Sigmoid colon (tissue), 7 donors: ENCODE measurements around the gene FBXL17. TPM values are rescaled to one million over a fixed set of nuclear protein-coding genes. Genes with fewer than 3 reads are reported as not detected.
"Not testable (repeated sequence)": the region's sequence is repeated elsewhere in the genome, so short reads cannot be mapped to it uniquely, and the experiment has no call there.

Source experiments
- DNase-seq: peaks from one replicate; pipeline ENCODE4 v3.0.0-alpha.2; 2019
- H3K27ac ChIP-seq, 4 donors: fragments of 200-600 bp; sonication (generic); one replicate each; pipeline ENCODE4 v1.5.1; 2016 to 2019; ENCODE audit warnings: mild to moderate bottlenecking in 1 of 4
- H3K27me3 ChIP-seq, 3 donors: fragments of 200-600 bp; sonication (generic); one replicate each; pipeline ENCODE4 v1.5.1; 2019; ENCODE audit warnings: mild to moderate bottlenecking in 1 of 3
- H3K36me3 ChIP-seq, 4 donors: fragments of 200-600 bp; sonication (generic); one replicate each; pipeline ENCODE4 v1.5.1; 2016 to 2019
- H3K4me1 ChIP-seq, 4 donors: fragments of 200-600 bp; sonication (generic); one replicate each; pipeline ENCODE4 v1.5.1; 2017 to 2019
- H3K4me3 ChIP-seq, 4 donors: fragments of 200-600 bp; sonication (generic); one replicate each; pipeline ENCODE4 v1.5.1; 2017 to 2019; ENCODE audit warnings: mild to moderate bottlenecking in 2 of 4, moderate library complexity in 1 of 4
- H3K9me3 ChIP-seq, 4 donors: fragments of 200-600 bp in 3 of 4; sonication (generic) in 3 of 4; one replicate each; pipeline versions ENCODE4 v1.5.1 to v1.6.1; 2013 to 2019
- CTCF ChIP-seq, 4 experiments: fragments of 450-650 bp in 3 of 4; fragments of 200-600 bp in 1 of 4; IDR thresholded peaks; one replicate each; pipeline ENCODE4 v1.5.1; 2016 to 2019; ENCODE audit warnings: antibody characterized with exemption in 4 of 4, mild to moderate bottlenecking in 3 of 4, moderate library complexity in 2 of 4
- EP300 ChIP-seq, 4 donors: sonication (generic); formaldehyde crosslinking; IDR thresholded peaks; one replicate each; pipeline ENCODE4 v1.6.1; 2017; ENCODE audit warnings: antibody characterized with exemption in 4 of 4
- POLR2A ChIP-seq, 2 donors: fragments of 450-650 bp; IDR thresholded peaks; one replicate each; pipeline ENCODE4 v1.6.1; 2016; ENCODE audit warnings: antibody characterized with exemption in 2 of 2, mild to moderate bottlenecking in 2 of 2, moderate library complexity in 2 of 2
- POLR2AphosphoS5 ChIP-seq, 4 donors: sonication (generic); formaldehyde crosslinking; IDR thresholded peaks; one replicate each; pipeline ENCODE4 v1.6.1; 2017; ENCODE audit warnings: antibody characterized with exemption in 4 of 4
- WGBS, 2 donors: extraction: QIAGEN DNeasy Blood & Tissue Kit; methylation state at CpG; one replicate each; pipeline ENCODE4 v1.1.7; 2013; 5-methylcytosine and 5-hydroxymethylcytosine counted together
- intact Hi-C: fragments of 100-400 bp; cut with DNase I; formaldehyde crosslinking; loops from one replicate; pipeline ENCODE4 v1.15.1; 2023
- polyA plus RNA-seq, 3 donors: library from polyadenylated mRNA; stranded (reverse); fragments of 200-250 nt; gene quantifications; one replicate each; pipeline ENCODE4 v1.2.3, GENCODE V29; 2013
- total RNA-seq, 4 donors: library from RNA; depleted of rRNA; stranded (reverse); fragments of >200 nt; gene quantifications; one replicate each; pipeline ENCODE4 v1.1.0, GENCODE V29; 2016
- donor health status: healthy with polysubstance abuse.
- donor health status: Bipolar disorder and iron deficiency.
- donor health status: healthy.

The FBXL17 gene
- total and polyA plus RNA-seq, 7 donors, result 8.2 to 22.5 (median 16.6) TPM

GRCh38 chr5:108164574-108164973 lies 217.3 kb downstream of the FBXL17 start:
- no peak for DNase-seq
- no peaks in the 10 kb centered on the region for H3K4me1 ChIP-seq
- H3K36me3 ChIP-seq, result no peaks in the 10 kb centered on the region
- no peak overlapping the region for H3K4me3 ChIP-seq
- H3K9me3 ChIP-seq, result no peaks in the 10 kb centered on the region
- intact Hi-C loops, result no loop called here
- 93 to 95% methylated on average over 2 of the region's 2 CpGs for WGBS, 2 donors
- no peak overlapping the region for H3K27ac ChIP-seq
- H3K27me3 ChIP-seq, result no peaks in the 10 kb centered on the region
- TF ChIP-seq POLR2A (IDR thresholded peaks at IDR 0.05) (no peak), EP300 (IDR thresholded peaks at IDR 0.05) (no peak), POLR2AphosphoS5 (IDR thresholded peaks at IDR 0.05) (no peak), CTCF (IDR thresholded peaks at IDR 0.05) (no peak)

DNA sequence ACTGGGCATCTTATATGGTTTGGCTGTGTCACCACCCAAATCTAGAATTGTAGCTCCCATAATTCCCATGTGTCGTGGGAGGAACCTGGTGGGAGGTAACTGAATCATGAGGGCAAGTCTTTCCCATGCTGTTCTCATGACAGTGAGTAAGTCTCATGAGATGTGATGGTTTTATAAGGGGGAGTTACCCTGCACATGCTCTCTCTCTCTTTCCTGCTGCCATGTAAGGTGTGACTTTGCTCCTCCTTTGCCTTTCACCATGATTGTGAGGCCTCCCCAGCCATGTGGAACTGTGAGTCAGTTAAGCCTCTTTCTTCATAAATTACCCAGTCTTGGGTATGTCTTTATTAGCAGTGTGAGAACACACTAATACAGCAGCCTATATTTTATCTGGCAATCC lies 229.0 kb downstream of the FBXL17 start:
- intact Hi-C loops, H3K4me3 ChIP-seq, H3K27me3 ChIP-seq, DNase-seq, H3K4me1 ChIP-seq, H3K36me3 ChIP-seq, H3K9me3 ChIP-seq, H3K27ac ChIP-seq: not testable (repeated sequence)
- WGBS, 2 donors, result 96 to 98% methylated on average over 1 of the region's 1 CpG

DNA sequence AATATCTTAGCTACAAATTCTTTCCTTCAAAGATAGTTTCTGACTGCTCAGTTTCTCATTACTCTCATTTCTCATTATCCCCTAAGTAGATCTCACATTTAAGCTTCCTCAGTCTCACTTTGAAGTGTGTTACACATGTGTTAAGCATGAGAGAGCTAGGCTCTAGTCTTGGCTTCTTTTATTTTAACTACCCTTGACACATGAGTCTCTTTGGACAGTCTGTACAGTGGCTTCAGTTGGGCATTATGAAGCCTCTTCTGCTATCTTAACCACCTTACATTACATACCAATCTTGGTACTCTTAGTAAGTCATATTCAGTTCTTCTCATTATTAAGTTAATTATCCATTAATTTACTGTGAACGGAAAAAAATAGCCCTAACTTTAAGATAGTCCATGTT lies 232.5 kb downstream of the FBXL17 start:
- Histone ChIP-seq H3K27me3 (no peaks in the 10 kb centered on the region), H3K9me3 (no peaks in the 10 kb centered on the region), H3K36me3 (no peaks in the 10 kb centered on the region), H3K4me3 (no peak overlapping the region), H3K27ac (no peak overlapping the region), H3K4me1 (peaks cover 0 to 6% (median 0%) of the 10 kb centered on the region in 4 donors)
- intact Hi-C loops, result no loop called here
- DNase-seq, result no peak
- WGBS, 2 donors, result 95 to 97% methylated on average over 1 of the region's 1 CpG
- TF ChIP-seq POLR2A (IDR thresholded peaks at IDR 0.05) (no peak), POLR2AphosphoS5 (IDR thresholded peaks at IDR 0.05) (no peak), EP300 (IDR thresholded peaks at IDR 0.05) (no peak), CTCF (IDR thresholded peaks at IDR 0.05) (no peak)

- no peaks in the 10 kb centered on the region for H3K36me3 ChIP-seq
- H3K4me1 ChIP-seq, result peaks cover 0 to 6% (median 0%) of the 10 kb centered on the region in 4 donors
- intact Hi-C loops, result no loop called here
- no peak overlapping the region for H3K4me3 ChIP-seq
- no peaks in the 10 kb centered on the region for H3K27me3 ChIP-seq
- DNase-seq, result no peak
- H3K9me3 ChIP-seq, result no peaks in the 10 kb centered on the region
- TF ChIP-seq CTCF (IDR thresholded peaks at IDR 0.05) (peak in 1 of 4 experiments; percentile 30), POLR2A (IDR thresholded peaks at IDR 0.05) (no peak), POLR2AphosphoS5 (IDR thresholded peaks at IDR 0.05) (no peak)
- no peak overlapping the region for H3K27ac ChIP-seq
These were observed 233.2 kb downstream of the FBXL17 start for GRCh38 chr5:108148715-108149139.

GRCh38 chr5:108146222-108146621 lies 235.7 kb downstream of the FBXL17 start:
- H3K4me3 ChIP-seq, result no peak overlapping the region
- no peak overlapping the region for H3K27ac ChIP-seq
- WGBS, 2 donors, result 94 to 97% methylated on average over 4 of the region's 4 CpGs
- H3K27me3 ChIP-seq, result no peaks in the 10 kb centered on the region
- no peak for TF ChIP-seq POLR2AphosphoS5 (IDR thresholded peaks at IDR 0.05)
- no peak for TF ChIP-seq POLR2A (IDR thresholded peaks at IDR 0.05)
- TF ChIP-seq EP300 (IDR thresholded peaks at IDR 0.05), result no peak
- TF ChIP-seq CTCF (IDR thresholded peaks at IDR 0.05), result no peak
- no peaks in the 10 kb centered on the region for H3K36me3 ChIP-seq
- DNase-seq, result no peak
- H3K9me3 ChIP-seq, result no peaks in the 10 kb centered on the region
- intact Hi-C loops, result no loop called here
- H3K4me1 ChIP-seq, result peaks cover 0 to 6% (median 0%) of the 10 kb centered on the region in 4 donors
